CD14-positive monocyte (primary cell): ENCODE data around the gene TPSG1. TPM values are rescaled to one million over a fixed set of nuclear protein-coding genes. Genes with fewer than 3 reads are reported as not detected.

ENCODE experiments used
- DNase-seq, 3 donors: peaks; one replicate each; pipeline ENCODE4 v3.0.0-alpha.2; 2011 to 2022
- H2AFZ ChIP-seq: 2 replicates; pipeline ENCODE4 v1.6.0; 2012; ENCODE audit warnings: mild to moderate bottlenecking, low read depth, low read length, inconsistent platforms; ENCODE audit not compliant: insufficient read depth, poor library complexity, severe bottlenecking
- H3K27ac ChIP-seq, 2 donors: 1 replicate in 1 of 2; 2 replicates in 1 of 2; pipeline ENCODE4 v1.5.1; 2012 to 2013; ENCODE audit warnings: low read length in 2 of 2, control low read depth in 1 of 2, inconsistent platforms in 1 of 2, low read depth in 1 of 2, mild to moderate bottlenecking in 1 of 2
- H3K27me3 ChIP-seq, 2 donors: one replicate each; pipeline versions ENCODE4 v1.6.0 to v1.6.1; 2011 to 2013; ENCODE audit warnings: low read length in 2 of 2; ENCODE audit not compliant: control insufficient read depth in 2 of 2, insufficient read depth in 2 of 2
- H3K36me3 ChIP-seq, 2 donors: replicated peaks in 1 of 2; 1 replicate in 1 of 2; 2 replicates in 1 of 2; pipeline versions ENCODE4 v1.5.1 to v1.6.1; 2012 to 2013; ENCODE audit warnings: low read length in 2 of 2, control low read depth in 1 of 2, inconsistent platforms in 1 of 2, mild to moderate bottlenecking in 1 of 2; ENCODE audit not compliant: insufficient read depth in 2 of 2, control insufficient read depth in 1 of 2
- H3K4me1 ChIP-seq, 2 donors: 1 replicate in 1 of 2; 2 replicates in 1 of 2; pipeline versions ENCODE4 v1.5.1 to v1.6.1; 2012 to 2013; ENCODE audit warnings: low read length in 2 of 2, control low read depth in 1 of 2, inconsistent platforms in 1 of 2, mild to moderate bottlenecking in 1 of 2, moderate library complexity in 1 of 2; ENCODE audit not compliant: insufficient read depth in 2 of 2, control insufficient read depth in 1 of 2
- H3K4me2 ChIP-seq: replicated peaks from 2 replicates; pipeline ENCODE3; 2012; ENCODE audit warnings: low read length, moderate library complexity, mild to moderate bottlenecking; ENCODE audit not compliant: poor library complexity, severe bottlenecking; ENCODE audit errors: extremely low read depth
- H3K4me3 ChIP-seq, 3 experiments: fragments of 200-600 bp in 1 of 3; sonication (generic) in 1 of 3; replicated peaks in 1 of 3; 1 replicate in 2 of 3; 2 replicates in 1 of 3; pipeline ENCODE4 v1.5.1; 2011 to 2013; ENCODE audit warnings: low read length in 3 of 3, mild to moderate bottlenecking in 3 of 3, control low read depth in 2 of 3, low read depth in 2 of 3, inconsistent platforms in 1 of 3, moderate library complexity in 1 of 3
- H3K79me2 ChIP-seq: 2 replicates; pipeline ENCODE4 v1.6.0; 2012; ENCODE audit warnings: mild to moderate bottlenecking, control low read depth, inconsistent platforms, low read length, moderate library complexity; ENCODE audit not compliant: insufficient read depth
- H3K9ac ChIP-seq: 2 replicates; pipeline ENCODE4 v1.6.0; 2017; ENCODE audit warnings: low read length, mild to moderate bottlenecking; ENCODE audit not compliant: insufficient read depth, poor library complexity, severe bottlenecking
- H3K9me3 ChIP-seq, 2 donors: replicated peaks in 1 of 2; 1 replicate in 1 of 2; 2 replicates in 1 of 2; pipeline versions ENCODE4 v1.5.1 to v1.6.1; 2012 to 2013; ENCODE audit warnings: low read length in 2 of 2, control low read depth in 1 of 2; ENCODE audit not compliant: control insufficient read depth in 1 of 2, insufficient read depth in 1 of 2
- H4K20me1 ChIP-seq: 2 replicates; pipeline ENCODE4 v1.6.0; 2012; ENCODE audit warnings: mild to moderate bottlenecking, low read length, control low read depth, moderate library complexity; ENCODE audit not compliant: insufficient read depth
- H3K27ac Mint-ChIP-seq, 7 donors: one replicate each; pipeline ENCODE4 v1.8.0; 2020; ENCODE audit warnings: mild to moderate bottlenecking in 7 of 7, mixed read lengths in 7 of 7, moderate library complexity in 6 of 7, inconsistent platforms in 2 of 7
- H3K27me3 Mint-ChIP-seq, 3 donors: one replicate each; pipeline ENCODE4 v1.8.0; 2021 to 2022; ENCODE audit warnings: low read depth in 3 of 3, mild to moderate bottlenecking in 3 of 3, mixed read lengths in 3 of 3, moderate library complexity in 3 of 3, inconsistent platforms in 1 of 3
- H3K36me3 Mint-ChIP-seq, 2 donors: one replicate each; pipeline ENCODE4 v1.8.0; 2020; ENCODE audit warnings: mixed read lengths in 2 of 2, inconsistent platforms in 1 of 2, mild to moderate bottlenecking in 1 of 2
- H3K4me1 Mint-ChIP-seq: one replicate; pipeline ENCODE4 v1.8.0; 2020; ENCODE audit warnings: mild to moderate bottlenecking, mixed read lengths
- H3K4me3 Mint-ChIP-seq, 2 donors: one replicate each; pipeline ENCODE4 v1.8.0; 2020; ENCODE audit warnings: mild to moderate bottlenecking in 2 of 2, mixed read lengths in 2 of 2, moderate library complexity in 1 of 2
- H3K9me3 Mint-ChIP-seq, 7 donors: one replicate each; pipeline ENCODE4 v1.8.0; 2020 to 2022; ENCODE audit warnings: mixed read lengths in 7 of 7, mild to moderate bottlenecking in 6 of 7, moderate library complexity in 6 of 7, inconsistent platforms in 2 of 7
- CTCF ChIP-seq: fragments of 200-600 bp; IDR thresholded peaks from one replicate; pipeline ENCODE4 v1.8.0; 2022; ENCODE audit warnings: antibody characterized with exemption, mild to moderate bottlenecking
- WGBS: methylation state at CpG from one replicate; pipeline ENCODE4 v1.1.5; 2013; ENCODE audit warnings: missing lambda C conversion rate; ENCODE audit not compliant: insufficient coverage; 5-methylcytosine and 5-hydroxymethylcytosine counted together
- intact Hi-C, 2 donors: fragments of 100-400 bp; cut with micrococcal nuclease; formaldehyde crosslinking; loops; one replicate each; pipeline versions ENCODE4 v1.15.0 to v1.15.1; 2023
- polyA plus RNA-seq, 3 donors: library from polyadenylated mRNA; depleted of rRNA in 1 of 3; unstranded in 2 of 3; stranded (reverse) in 1 of 3; fragments of 300-500 nt in 2 of 3; fragments of >200 nt in 1 of 3; fragmentation: Illumina TruSeq in 2 of 3; gene quantifications; 1 replicate in 2 of 3; 2 replicates in 1 of 3; pipeline ENCODE4 v1.2.3, GENCODE V29; 2012 to 2021

The TPSG1 gene
- polyA plus RNA-seq, 3 donors = not detected

GRCh38 chr16:1198194-1198593 is 26.9 kb downstream of the TPSG1 start:
- Mint-ChIP-seq H3K4me3 (no peak overlapping the region), H3K27ac (no peak overlapping the region), H3K27me3 (peaks cover 2 to 5% (median 4%) of the 10 kb centered on the region in 3 donors), H3K36me3 (no peaks in the 10 kb centered on the region), H3K4me1 (no peaks in the 10 kb centered on the region), H3K9me3 (peaks cover 2 to 17% (median 9%) of the 10 kb centered on the region in 7 donors)
- intact Hi-C loops = no loop called here
- whole genome bisulfite sequencing = 94% methylated on average over 12 of the region's 18 CpGs
- Histone ChIP-seq H3K4me2 (no peak overlapping the region), H2AFZ (no peak overlapping the region), H3K9me3 (peaks cover 0 to 6% of the 10 kb centered on the region in 2 donors), H3K27me3 (no peaks in the 10 kb centered on the region), H3K4me3 (no peak overlapping the region), H3K4me1 (no peaks in the 10 kb centered on the region), H3K79me2 (no peaks in the 10 kb centered on the region), H3K9ac (no peak overlapping the region), H3K36me3 (no peaks in the 10 kb centered on the region), H3K27ac (no peak overlapping the region), H4K20me1 (no peaks in the 10 kb centered on the region)
- TF ChIP-seq CTCF = no peak
- no peak for DNase-seq

- no peak for DNase-seq
- Histone ChIP-seq H3K27me3 (no peaks in the 10 kb centered on the region), H3K4me1 (no peaks in the 10 kb centered on the region), H3K4me3 (no peak overlapping the region), H3K4me2 (no peak overlapping the region), H3K79me2 (no peaks in the 10 kb centered on the region), H3K9me3 (peaks cover 0 to 6% of the 10 kb centered on the region in 2 donors), H3K27ac (no peak overlapping the region), H2AFZ (no peak overlapping the region), H3K36me3 (no peaks in the 10 kb centered on the region), H3K9ac (no peak overlapping the region), H4K20me1 (no peaks in the 10 kb centered on the region)
- Mint-ChIP-seq H3K9me3 (peaks cover 0 to 17% (median 9%) of the 10 kb centered on the region in 7 donors), H3K4me1 (no peaks in the 10 kb centered on the region), H3K27me3 (peaks cover 2 to 7% (median 4%) of the 10 kb centered on the region in 3 donors), H3K27ac (peak overlapping the region in 1 of 7 donors; percentile 59), H3K36me3 (no peaks in the 10 kb centered on the region), H3K4me3 (no peak overlapping the region)
- 86% methylated on average over 16 of the region's 19 CpGs for WGBS
- intact Hi-C loops = no loop called here
- no peak for TF ChIP-seq CTCF
Observed at GRCh38 chr16:1197237-1197866, 27.7 kb downstream of the TPSG1 start.
